AG09319 (cell line): ENCODE results near the gene HTT.

Experiments
- DNase-seq: peaks from one replicate; pipeline ENCODE4 v3.0.0-alpha.2; 2010; ENCODE audit warnings: low read depth; ENCODE audit errors: extremely low read depth
- TF ChIP-seq, protein P1 (sequence below): IDR thresholded peaks from 2 replicates; pipeline ENCODE4 v1.5.1; 2011; ENCODE audit warnings: low read depth, mild to moderate bottlenecking, inconsistent platforms, low read length, moderate library complexity

The HTT gene

DNA sequence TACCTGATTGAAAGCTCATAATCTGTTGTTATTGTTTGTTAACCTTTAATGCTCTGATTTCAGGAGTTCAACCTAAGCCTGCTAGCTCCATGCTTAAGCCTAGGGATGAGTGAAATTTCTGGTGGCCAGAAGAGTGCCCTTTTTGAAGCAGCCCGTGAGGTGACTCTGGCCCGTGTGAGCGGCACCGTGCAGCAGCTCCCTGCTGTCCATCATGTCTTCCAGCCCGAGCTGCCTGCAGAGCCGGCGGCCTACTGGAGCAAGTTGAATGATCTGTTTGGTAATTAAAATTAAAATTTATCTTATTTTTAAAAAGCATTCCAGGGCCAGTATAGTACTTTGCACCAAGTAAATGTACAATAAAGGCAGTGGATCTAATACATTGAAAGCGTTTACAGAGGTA is 137.4 kb downstream of the HTT start:
- TF ChIP-seq, protein P1, sequence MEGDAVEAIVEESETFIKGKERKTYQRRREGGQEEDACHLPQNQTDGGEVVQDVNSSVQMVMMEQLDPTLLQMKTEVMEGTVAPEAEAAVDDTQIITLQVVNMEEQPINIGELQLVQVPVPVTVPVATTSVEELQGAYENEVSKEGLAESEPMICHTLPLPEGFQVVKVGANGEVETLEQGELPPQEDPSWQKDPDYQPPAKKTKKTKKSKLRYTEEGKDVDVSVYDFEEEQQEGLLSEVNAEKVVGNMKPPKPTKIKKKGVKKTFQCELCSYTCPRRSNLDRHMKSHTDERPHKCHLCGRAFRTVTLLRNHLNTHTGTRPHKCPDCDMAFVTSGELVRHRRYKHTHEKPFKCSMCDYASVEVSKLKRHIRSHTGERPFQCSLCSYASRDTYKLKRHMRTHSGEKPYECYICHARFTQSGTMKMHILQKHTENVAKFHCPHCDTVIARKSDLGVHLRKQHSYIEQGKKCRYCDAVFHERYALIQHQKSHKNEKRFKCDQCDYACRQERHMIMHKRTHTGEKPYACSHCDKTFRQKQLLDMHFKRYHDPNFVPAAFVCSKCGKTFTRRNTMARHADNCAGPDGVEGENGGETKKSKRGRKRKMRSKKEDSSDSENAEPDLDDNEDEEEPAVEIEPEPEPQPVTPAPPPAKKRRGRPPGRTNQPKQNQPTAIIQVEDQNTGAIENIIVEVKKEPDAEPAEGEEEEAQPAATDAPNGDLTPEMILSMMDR = no peak
- DNase-seq = no peak

DNA sequence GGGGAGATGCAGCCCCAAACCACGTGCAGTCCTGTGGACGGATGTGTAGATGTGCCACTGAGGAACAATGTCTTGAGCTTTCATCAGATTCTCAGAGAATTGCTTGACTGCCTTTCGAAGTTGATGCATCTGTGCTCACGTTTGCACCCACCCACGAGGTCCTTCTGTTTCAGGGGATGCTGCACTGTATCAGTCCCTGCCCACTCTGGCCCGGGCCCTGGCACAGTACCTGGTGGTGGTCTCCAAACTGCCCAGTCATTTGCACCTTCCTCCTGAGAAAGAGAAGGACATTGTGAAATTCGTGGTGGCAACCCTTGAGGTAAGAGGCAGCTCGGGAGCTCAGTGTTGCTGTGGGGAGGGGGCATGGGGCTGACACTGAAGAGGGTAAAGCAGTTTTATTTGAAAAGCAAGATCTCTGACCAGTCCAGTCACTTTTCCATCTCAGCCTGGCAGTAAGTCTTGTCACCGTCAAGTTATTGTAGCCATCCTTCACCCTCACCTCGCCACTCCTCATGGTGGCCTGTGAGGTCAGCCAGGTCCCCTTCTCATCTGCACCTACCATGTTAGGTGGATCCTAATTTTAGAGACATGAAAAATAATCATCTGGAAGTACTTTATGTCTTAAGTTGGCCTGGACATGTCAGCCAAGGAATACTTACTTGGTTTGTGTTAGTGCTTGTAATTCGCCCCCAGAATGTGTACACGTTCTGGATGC is 138.1 kb downstream of the HTT start:
- no peak for DNase-seq
- TF ChIP-seq, protein P1 = no peak

DNA sequence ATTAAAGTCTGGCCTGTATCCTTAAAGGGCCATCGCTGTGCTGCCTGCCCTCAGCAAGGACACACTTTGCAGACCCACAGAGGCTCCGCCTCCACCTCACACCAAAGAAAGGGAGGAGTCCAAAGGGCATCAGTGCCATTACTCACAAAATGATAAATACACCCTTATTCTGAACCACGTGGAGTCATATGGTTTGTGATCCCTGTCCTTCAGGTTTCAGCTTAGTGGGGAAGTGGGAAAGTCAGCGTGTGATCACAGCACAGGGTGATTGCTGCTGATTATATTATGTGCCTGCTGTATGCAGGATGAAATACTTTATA is 138.6 kb downstream of the HTT start:
- no peak for DNase-seq
- TF ChIP-seq, protein P1 = no peak

DNA sequence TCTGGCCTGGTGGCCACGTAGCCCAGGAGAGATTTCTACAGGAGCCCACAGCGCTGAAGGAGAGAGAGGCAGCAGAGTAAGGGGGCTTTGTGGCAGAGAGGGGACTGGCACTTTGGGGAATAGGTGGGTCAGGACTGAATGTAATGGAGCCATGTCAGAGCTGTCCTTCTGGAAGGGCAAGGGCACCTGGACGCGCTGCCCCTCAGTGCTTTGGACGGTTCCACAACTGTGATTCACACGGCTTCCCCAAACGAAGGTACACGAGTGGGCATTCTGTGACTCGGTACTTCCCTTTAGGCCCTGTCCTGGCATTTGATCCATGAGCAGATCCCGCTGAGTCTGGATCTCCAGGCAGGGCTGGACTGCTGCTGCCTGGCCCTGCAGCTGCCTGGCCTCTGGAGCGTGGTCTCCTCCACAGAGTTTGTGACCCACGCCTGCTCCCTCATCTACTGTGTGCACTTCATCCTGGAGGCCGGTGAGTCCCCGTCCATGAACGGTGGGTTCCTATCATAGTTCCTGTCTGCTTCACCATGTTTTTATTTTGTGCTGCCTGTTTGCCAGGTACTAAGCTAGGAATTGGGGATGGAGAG is 139.3 kb downstream of the HTT start:
- no peak for DNase-seq
- TF ChIP-seq, protein P1 = no peak

DNA sequence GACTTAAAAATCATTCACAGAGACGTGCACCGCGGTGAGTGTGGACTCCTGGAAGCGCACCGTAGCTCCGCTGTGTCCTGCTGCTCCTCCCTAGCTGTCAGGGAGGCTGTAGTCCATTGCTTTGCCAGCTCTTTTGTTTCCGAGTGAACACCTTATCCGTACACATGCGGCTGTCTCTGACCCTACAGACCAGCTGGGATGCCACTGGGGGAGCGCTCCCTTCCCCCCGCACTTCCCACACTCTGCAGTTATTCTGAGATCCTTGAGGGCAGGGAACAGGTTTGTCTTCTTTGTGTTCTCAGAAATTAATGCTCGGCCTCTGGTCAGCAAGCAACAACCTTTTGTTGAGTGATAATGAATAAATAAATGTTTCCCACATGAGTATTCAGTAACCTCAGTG is 140.8 kb downstream of the HTT start:
- TF ChIP-seq, protein P1 = no peak
- DNase-seq = no peak

DNA sequence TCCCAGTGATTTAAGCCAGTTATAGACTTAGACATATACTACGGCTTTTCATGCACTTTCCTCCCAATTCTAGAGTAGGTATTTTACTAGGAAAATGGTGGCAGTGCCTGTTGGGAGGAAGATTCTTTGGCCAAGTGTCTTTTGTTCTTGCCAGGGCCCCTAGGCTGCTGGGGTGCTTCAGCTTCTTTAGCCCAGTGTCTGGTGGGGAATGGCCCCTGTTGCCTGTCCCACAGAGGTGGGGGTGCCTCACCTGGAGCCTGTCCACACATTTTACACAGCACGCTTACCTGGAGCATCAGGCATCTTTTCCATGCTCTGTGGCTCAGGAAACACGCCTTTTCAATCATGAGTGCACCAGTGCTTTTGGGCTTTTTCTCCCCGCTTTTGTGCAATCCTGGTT is 141.3 kb downstream of the HTT start:
- DNase-seq = no peak
- TF ChIP-seq, protein P1 = no peak

DNA sequence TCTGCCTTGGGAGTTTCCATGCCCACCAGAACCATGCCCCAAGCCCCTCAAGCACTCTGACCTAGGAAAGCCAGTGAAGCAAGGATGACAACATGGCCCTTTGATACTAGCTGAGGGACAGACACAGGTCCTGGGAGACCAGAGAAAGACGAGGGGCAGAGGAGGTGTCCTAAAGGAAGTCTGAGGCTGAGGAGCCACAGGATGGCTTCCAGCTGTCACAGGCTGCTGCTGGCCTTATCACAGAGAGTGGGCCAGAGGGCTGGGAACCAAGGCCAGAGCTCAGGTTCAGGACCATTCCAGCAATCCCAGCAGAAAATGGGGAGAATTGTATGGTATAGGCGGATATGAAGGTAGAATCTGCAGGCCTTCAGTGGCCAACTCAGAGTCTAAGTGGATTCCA is 142.8 kb downstream of the HTT start:
- no peak for DNase-seq
- TF ChIP-seq, protein P1 = no peak
